K562 treated with DMSO at 1 percent for 24 hours (cell line): ENCODE measurements around the gene MT2A. TPM values are rescaled to one million over a fixed set of nuclear protein-coding genes. Genes with fewer than 3 reads are reported as not detected.

ENCODE experiments used
- total RNA-seq: library from RNA; unstranded; fragments of 300-600 nt; gene quantifications from 2 replicates; pipeline ENCODE4 v1.2.3, GENCODE V29; 2022; ENCODE audit warnings: low read depth; ENCODE audit not compliant: insufficient read depth

MT2A gene
- total RNA-seq, result 22.5 and 28.1 TPM in 2 replicates

DNA sequence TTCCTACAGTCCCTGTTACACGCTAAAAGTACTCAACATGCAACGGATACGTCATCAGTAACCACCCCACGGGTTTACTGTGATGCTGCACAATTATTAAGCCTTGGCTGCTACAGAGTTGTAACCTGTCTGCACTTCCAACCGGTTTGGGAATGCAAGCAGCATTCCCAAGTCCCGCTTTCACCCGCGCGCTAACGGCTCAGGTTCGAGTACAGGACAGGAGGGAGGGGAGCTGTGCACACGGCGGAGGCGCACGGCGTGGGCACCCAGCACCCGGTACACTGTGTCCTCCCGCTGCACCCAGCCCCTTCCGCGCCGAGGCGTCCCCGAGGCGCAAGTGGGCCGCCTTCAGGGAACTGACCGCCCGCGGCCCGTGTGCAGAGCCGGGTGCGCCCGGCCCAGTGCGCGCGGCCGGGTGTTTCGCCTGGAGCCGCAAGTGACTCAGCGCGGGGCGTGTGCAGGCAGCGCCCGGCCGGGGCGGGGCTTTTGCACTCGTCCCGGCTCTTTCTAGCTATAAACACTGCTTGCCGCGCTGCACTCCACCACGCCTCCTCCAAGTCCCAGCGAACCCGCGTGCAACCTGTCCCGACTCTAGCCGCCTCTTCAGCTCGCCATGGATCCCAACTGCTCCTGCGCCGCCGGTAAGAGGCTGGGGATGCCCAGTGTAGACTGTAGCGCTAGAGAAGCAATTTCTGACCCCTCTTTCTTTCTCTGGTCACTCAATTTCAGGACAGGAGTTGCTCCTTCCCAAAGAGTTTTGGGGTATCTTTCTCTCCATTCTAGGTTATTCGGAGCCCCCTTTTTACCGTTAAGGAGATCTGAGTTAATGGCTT lies at the start of gene MT2A:
Gene MT2A, plus strand, starts transcription at position 542 of the 833 bp plus-strand sequence. Its CDS starts 72 bp downstream, at position 614.

GRCh38 chr16:56564793-56565477 lies 43.4 kb upstream of the MT2A start, which contains the start of gene MT4:
Gene MT4, plus strand, starts transcription at chr16:56565073. Its CDS starts 56 bp downstream, at chr16:56565129.

GRCh38 chr16:56589141-56590039 lies 19.0 kb upstream of the MT2A start, which contains the start of gene MT3:
Gene MT3, plus strand, starts transcription at chr16:56589528. Its CDS starts 63 bp downstream, at chr16:56589591.

GRCh38 chr16:56625140-56625942 lies 17.0 kb downstream of the MT2A start, which contains the start of gene MT1E:
Gene MT1E, plus strand, starts transcription at chr16:56625781. Its CDS starts 71 bp downstream, at chr16:56625852.

DNA sequence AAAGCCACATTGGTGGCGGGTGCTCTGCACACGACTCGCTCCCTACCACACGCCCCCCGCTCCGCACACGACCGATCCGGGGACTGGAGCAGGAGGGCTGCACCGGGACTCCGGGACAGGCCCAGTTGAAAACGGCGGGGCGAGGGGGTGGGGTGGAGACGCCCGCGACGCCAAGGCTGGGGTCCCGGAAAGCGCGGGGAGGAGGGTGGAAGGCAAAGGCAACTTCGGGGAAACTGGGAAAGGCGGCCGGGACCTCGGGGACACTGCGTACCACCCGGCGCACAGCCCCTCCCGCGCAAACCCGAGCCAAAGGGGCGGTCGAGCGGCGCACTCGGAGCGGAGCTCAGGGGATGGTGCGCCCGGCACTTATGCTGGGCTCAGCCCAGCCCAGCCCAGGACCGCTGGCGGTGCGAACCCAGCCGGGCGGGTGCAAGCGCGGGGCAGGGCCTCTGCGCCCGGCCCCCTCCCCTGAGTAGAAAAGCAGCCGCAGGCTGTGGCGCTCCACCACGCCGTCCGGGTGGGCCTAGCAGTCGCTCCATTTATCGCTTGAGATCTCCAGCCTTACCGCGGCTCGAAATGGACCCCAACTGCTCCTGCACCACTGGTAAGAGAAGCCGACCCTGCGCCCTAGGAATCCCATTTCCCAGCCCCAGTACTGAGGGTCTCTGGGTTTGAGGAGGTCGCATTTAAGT lies 23.9 kb downstream of the MT2A start, which contains the start of gene MT1M:
Gene MT1M, plus strand, starts transcription at position 504 of the 692 bp plus-strand sequence. Its CDS starts 73 bp downstream, at position 577.

DNA sequence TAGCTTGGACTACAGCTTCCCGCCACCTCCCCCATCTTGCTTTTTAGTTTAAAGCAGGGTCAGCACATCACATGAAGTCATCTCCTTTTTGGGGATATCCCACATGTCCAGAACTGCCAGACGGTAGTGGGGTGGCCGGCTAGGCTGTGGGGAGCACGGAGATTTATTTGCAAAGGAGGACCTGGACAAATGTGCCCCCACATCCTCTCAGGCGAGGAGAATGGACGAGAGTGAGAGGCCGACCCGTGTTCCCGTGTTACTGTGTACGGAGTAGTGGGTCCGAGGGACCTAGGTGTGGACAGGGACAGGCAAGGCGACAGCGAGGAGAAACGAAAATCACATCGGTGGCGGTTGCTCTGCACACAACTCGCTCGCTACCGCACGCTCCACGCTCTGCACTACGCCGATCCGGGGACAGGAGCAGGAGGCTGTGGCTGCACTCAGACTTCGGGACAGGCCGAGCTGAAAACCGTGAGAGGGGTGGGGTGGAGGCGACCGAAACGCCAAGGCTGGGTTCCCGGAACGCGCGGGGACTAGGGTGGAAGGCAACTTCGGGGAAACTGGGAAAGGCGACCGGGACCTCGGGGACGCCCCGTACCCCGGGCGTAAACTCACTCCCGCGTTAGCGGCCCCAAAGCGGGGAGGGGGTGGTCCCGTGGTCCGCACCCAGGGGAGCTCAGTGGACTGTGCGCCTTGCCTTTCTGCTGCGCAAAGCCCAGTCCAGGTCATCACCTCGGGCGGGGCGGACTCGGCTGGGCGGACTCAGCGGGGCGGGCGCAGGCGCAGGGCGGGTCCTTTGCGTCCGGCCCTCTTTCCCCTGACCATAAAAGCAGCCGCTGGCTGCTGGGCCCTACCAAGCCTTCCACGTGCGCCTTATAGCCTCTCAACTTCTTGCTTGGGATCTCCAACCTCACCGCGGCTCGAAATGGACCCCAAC lies 29.7 kb downstream of the MT2A start, which contains the start of gene MT1A:
Gene MT1A, plus strand, starts transcription at position 853 of the 937 bp plus-strand sequence. Its CDS starts 73 bp downstream, at position 926.

DNA sequence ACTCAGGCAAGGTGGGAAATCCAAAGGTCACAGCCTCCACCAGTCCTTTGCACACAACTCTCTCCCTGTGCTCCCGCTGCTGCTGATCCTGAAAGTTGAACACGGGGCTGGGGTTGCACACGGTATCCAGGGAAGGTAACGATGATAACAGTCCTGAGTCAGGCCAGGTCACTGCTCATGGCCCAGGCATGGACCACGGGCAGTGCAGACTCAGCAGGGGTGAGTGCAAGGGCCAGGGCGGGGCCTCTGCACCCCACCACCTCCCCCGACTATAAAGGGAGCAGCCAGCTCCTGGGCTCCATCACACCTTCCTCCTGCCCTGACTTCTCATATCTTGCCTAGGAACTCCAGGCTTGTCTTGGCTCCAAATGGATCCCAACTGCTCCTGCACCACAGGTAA lies 43.2 kb downstream of the MT2A start, which contains the start of gene MT1B:
Gene MT1B, plus strand, starts transcription at position 301 of the 400 bp plus-strand sequence. Its CDS starts 68 bp downstream, at position 369.

GRCh38 chr16:56657555-56658326 lies 49.4 kb downstream of the MT2A start, which contains the start of gene MT1F:
Gene MT1F, plus strand, starts transcription at chr16:56657959. Its CDS starts 100 bp downstream, at chr16:56658059.

Other genes with a start within 250 kb of the MT2A start
- gene AMFR, start 183.0 kb upstream of the MT2A start, total RNA-seq, result 103 and 111 TPM in 2 replicates
- 69.4 and 82.9 TPM in 2 replicates for gene NUDT21, start 157.3 kb upstream of the MT2A start, total RNA-seq
- gene OGFOD1, start 157.0 kb upstream of the MT2A start, total RNA-seq, result 19.0 and 26.1 TPM in 2 replicates
- gene BBS2, start 88.6 kb upstream of the MT2A start, total RNA-seq, result 19.5 and 21.9 TPM in 2 replicates
- gene MT4, start 43.5 kb upstream of the MT2A start, total RNA-seq, result not detected in 2 replicates
- gene MT3, start 19.1 kb upstream of the MT2A start, total RNA-seq, result not detected in 2 replicates
- gene MT1E, start 17.2 kb downstream of the MT2A start, total RNA-seq, result not detected in 2 replicates
- not detected in 2 replicates for gene MT1M, start 24.1 kb downstream of the MT2A start, total RNA-seq
- not detected in 2 replicates for gene MT1A, start 30.1 kb downstream of the MT2A start, total RNA-seq
- not detected in 2 replicates for gene MT1B, start 43.3 kb downstream of the MT2A start, total RNA-seq
- gene MT1F, start 49.4 kb downstream of the MT2A start, total RNA-seq, result not detected in 2 replicates
- gene MT1G, start 59.5 kb downstream of the MT2A start, total RNA-seq, result 2.8 TPM in 1 of 2 replicates, not detected in the other
- gene MT1H, start 61.2 kb downstream of the MT2A start, total RNA-seq, result not detected in 2 replicates
- gene MT1X, start 73.9 kb downstream of the MT2A start, total RNA-seq, result 11.5 and 27.6 TPM in 2 replicates
- 57.2 and 57.3 TPM in 2 replicates for gene NUP93, start 121.5 kb downstream of the MT2A start, total RNA-seq